CD4-positive, alpha-beta T cell treated with Interferon gamma for 1 hour (primary cell): ENCODE data around the gene DIP2A.
"Not testable (repeated sequence)": the region's sequence is repeated elsewhere in the genome, so short reads cannot be mapped to it uniquely, and the experiment has no call there.

ENCODE experiments used
- DNase-seq: peaks from one replicate; pipeline ENCODE4 v3.0.0-alpha.2; 2020

The DIP2A gene

DNA sequence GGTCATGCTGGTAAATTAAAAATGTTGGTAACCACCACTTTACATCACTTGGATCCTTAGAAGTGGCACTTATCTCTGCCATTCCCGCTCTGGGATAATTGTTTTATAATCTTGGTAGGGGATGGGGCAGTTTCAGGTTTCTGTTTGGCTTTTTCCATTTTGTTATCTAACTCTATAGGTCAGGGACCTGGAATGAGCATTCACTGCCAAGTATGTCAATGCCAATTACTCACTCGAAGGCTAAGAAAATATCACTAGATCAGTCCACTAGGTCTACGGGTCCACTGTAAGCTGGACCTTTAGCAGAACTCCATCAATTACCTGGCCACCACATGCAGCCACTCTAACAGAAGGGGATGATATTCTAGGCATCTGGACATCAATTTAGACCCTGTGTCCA lies 4.5 kb upstream of the DIP2A start:
- DNase-seq: no peak

DNA sequence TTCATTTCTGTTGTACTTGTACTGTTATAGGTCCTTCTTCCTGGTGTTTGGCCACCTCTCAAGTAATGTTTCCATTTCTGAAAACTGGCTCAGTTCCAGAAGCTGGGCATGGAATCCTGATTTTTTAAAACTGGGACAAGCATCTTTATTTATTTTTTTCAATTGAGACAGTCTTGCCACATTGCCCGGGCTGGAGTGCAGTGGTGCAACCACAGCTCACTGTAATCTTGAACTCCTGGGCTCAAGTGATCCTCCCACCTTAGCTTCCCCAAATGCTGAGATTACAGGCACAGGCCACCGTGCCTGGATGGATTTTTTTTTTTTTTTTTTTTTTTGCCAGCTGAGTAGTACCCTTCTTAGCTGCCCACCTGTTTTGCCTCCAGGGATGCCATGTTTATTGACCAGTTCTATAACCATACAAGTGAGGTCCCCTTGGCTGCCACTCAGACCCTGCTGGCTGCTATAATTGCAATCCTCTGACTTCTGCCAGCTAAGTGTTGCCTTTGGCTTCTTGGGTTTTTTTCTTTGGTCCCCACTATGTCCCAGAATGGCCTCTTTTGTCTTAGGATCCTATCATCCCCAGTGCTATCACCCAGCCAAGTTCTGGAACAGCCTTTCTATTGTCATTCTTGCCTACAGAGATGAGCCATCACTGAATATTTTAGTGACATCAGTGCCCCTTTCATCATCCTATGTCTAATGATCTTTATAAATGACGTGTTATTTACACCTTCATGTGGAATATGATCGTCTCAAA lies 3.9 kb upstream of the DIP2A start:
- no peak for DNase-seq

DNA sequence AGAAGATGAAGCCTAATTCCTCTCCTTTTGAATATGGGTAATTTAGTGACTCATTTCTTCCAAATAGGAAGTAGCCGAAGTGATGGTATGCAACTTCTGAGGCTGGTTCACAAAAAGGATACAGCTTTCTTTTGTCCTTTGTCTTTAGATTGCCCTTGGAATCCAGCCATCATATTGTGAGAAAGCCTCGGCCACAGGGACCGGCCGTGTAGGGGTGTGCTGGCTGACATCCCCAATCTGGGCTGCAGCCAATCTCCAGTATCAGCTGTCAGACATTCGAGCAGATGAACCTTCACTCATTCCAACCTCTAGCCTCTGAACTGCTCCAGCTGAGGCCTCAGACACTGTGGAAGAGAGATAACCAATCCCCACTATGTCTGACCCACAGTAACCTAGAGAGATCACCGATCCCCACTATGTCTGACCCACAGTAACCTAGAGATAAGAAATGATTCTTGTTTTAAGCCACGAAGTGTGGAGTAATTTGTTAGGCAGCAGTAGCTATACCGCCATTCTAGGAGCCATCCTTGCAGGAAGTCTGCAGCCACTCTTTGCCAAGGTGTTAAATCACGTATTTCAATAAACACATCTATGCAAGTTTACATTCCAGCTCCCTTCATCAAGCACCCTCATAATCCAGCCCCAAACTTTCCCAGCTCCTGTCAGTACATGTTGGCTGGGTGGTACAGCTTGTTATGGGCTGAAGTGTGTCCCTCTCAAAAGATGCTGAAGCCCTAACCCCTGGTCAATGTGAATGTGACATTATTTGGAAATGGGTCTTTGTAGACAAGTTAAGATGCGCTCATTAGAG lies 2.9 kb upstream of the DIP2A start:
- DNase-seq: no peak

DNA sequence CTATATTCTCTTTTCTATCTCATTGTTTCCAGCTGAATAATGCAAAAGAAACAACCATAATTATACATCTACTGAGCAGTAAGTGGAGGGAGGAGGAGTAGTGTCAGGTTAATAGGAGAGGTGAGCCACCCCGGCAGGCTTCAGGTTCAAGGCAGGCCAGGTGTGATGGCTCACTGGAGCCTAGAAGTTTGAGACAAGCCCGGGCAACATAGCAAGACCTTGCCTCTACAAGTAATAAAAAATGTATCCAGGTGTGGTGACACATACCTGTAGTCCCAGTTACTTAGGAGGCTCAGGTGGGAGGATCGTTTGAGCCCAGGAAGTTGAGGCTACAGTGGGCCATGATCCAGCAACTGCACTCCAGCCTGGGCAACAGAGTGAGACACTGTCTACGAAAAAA lies 1.9 kb upstream of the DIP2A start:
- DNase-seq: no peak

DNA sequence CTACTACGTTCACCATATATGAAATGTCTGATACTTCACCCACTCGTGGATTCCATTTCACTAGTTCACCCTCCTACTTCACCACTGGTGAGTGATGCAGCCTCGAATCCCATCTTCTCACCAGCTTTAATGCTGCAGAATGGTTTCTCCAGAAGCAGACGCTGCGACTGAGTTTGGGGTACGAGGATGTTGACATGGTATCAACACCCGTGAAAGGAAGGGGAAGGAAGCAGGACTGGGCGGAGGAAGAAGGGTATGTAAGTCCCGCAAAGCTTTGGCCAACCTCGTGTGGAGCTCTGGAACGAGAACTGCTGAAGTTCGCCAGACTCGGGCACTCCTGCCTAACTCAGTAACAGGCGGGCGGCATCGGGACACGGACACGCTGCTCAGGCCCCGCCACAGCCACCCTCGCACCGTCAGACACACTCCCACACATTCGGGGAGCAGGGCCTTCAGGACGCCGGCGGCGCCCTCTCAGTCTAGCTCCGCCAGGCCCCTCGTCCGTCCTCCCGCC lies 833 bp upstream of the DIP2A start:
- DNase-seq: peak; percentile 10

DNA sequence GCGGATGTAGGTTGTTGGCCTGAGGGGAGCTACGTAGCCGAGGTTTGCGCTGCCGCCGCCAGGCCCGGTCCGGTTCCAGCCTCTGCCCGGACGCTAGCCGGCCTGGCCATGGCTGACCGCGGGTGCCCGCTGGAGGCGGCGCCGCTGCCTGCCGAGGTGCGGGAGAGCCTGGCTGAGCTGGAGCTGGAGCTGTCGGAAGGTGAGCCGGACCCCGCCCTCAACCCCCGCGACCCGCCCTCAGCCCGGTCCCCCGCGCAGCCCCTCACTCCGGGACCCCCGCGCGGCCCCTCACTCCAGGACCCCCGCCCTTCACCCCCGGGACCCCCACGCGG lies 299 bp downstream of the DIP2A start:
- DNase-seq: no peak

DNA sequence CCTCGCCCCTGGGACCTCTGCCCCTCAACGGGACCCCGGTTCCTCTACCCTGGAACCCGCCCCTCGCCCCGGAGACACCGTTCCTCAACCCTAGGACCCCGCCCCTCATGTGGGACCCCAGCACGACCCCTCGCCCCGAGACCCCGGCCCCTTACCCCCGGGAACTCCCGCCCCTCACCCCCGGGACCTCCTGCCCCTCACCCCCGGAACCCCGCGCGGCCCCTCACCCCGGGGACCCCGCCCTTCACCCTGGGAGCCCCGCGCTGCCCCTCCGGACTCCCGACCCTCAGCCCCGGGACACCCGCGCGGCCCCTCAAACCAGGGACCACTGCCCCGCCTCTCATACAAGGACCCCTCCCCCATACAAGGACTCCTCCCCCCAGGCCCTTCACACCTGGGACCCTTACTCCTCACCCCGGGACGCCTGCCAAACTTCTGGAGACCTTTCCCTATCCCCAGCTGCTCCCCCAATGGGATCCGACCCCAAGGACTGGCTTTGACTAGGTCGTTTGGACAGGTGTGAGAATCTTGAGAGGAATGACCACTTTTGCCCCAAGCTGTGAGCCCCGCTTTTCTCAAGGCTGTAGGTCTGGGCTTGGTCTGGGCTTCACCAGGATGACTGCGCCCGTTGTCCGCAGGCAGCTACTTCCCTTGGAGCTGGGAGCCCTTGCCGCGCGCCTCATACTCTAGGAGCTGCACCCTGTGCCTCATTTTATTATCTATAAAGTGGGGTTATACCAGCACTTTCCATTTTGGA lies 843 bp downstream of the DIP2A start:
- no peak for DNase-seq

DNA sequence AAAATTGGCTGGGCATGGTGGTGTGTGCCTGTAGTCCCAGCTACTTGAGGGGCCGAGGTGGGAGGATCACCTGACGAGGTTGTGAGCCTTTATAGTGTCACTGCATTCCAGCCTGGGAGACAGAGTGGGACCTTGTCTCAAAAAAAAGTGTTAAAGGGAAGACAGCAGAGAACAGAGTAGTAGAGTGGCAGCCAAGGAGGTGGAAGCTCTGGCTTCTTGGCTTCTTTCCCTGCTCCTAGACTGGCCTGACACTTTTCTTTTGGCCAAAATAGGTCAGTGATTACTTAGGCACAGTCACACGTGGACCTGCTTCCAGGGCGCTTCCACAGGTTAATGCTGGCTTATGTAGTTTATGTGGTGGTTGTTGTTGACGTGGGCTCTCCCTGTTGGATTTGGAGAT lies 3.2 kb downstream of the DIP2A start:
- DNase-seq: no peak

DNA sequence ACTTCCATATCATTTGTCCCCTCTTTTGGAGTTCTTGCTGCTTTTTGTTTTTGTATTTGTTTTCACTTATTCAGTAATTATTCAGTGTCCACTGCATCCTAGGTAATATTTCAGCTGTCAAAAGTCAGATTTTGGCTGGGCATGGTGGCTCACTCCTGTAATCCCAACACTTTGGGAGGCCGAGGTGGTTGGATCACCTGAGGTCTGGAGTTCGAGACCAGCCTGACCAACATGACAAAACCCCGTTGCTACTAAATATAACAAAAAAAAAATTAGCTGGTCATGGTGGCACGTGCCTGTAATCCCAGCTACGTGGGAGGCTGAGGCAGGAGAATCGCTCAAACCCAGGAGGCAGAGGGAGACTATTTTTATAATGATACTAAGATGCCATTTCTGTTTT lies 6.5 kb downstream of the DIP2A start:
- not testable (repeated sequence) for DNase-seq

DNA sequence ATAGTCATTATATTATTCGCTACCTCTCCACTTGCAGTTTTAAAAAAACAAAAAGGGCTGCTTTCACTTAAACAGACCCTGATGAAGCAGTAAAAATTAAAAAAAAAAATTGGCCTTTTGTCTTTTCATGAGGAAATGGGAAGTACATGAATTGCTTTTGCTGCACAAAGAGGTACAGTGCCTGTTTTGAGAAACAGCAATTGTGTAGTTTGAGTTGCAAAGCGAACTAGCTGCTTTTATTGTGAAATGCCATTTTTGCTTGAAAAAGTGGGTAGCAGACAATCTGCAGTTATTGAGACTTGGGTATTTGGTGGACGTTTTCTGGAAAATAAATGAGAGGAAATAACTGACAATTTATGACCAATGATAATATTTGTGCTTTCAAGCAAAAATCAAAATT lies 7.0 kb downstream of the DIP2A start:
- DNase-seq: no peak

DNA sequence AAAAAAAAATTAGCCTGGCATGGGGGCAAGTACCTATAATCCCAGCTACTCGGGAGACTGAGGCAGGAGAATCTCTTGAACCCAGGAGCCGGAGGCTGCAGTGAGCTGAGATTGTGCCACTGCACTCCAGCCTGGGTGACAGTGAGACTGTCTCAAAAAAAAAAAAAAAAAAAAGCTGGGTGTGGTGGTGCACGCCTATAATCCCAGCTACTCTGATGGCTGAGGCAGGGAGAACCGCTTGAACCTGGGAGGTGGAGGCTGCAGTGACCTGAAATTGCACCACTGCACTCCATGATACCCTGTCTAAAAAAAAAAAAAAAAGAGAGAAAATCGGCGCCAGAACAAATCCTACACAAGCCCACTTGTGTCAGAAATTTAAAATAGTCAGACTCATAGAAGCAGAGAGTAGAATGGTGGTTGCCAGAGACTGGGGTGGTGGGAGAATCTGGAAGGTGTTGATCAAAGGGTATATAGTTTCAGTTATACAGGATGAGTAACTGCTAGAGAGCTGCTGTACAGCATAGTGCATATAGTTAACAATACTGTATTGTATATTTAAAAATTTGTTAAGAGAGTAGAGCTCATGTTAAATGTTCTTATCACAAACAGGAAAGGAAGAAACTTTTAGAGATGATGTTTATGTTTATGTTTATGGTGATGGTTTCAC lies 9.6 kb downstream of the DIP2A start:
- no peak for DNase-seq

DNA sequence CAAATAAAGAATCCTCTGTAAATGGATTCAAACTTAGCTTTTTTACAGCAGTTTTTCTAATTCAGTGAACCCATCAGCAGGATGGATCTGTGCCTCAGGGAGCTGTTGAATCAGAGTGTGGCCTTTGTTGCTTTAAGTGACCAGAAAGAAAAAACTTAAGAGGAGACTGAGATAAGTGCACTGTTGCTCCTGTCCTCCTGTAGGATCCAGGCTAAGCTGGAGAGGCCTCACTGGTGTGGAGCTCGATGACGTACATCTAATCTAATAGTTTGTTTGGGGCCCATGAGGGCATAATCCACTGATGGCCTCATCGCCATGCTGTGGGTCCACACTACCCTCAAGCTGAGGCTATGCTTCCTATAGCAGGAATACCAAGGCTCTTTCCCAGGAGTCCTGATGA lies 10.6 kb downstream of the DIP2A start:
- DNase-seq: no peak

DNA sequence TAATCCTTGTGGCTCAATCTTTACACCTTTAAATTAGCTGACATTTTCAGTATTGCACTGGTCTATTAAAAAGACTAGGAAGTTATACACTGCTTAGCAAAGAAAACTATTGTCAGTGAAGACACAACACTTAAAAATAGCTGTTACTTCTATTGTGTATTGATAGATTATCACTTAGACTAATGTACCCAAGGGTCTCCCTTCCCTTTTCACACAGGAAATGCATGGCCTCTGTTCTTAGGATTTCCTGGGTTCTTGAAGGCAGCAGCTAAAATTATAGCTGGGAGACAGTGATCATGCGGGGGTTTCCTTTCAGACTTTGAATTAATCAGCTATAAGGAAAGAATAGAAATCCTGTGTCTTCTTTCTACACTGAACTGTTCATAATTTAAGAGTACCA lies 12.8 kb downstream of the DIP2A start:
- no peak for DNase-seq

DNA sequence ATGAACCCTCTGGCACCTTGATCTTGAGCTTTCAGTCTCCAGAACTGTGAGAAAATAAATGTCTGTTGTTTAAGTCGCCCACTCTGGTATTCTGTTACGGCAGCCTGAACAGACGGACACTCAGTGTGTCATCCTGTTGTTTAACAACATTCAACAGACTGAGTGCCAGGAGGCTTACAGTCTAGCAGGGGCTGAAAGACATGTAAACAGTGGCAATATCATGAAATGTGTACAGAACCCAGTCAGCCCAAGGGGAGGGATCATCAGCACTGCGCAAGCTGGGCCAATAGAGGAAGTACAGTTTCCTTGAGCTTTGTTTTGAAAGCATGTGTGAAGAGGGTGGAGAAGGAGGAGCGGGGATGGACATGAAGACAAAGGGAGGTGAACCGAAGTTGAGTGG lies 13.6 kb downstream of the DIP2A start:
- no peak for DNase-seq

DNA sequence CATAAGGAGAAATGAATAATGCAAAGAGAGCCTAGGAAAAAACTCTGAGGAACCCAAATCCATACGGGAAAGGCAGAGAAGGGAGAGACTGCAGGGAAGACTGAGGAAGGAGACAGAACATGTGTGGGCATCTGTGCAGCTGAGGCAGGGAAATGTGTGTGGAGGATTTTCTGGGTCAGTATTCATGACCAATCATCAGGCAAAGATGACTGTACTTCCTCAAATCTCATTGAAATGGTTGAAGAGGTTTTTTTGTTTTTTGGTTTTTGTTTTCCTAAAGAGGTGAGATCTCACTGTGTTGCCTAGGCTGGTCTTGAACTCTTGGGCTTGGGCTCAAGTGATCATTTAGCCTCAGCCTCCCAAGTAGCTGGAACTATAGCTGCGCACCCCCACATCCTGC lies 15.7 kb downstream of the DIP2A start:
- no peak for DNase-seq

DNA sequence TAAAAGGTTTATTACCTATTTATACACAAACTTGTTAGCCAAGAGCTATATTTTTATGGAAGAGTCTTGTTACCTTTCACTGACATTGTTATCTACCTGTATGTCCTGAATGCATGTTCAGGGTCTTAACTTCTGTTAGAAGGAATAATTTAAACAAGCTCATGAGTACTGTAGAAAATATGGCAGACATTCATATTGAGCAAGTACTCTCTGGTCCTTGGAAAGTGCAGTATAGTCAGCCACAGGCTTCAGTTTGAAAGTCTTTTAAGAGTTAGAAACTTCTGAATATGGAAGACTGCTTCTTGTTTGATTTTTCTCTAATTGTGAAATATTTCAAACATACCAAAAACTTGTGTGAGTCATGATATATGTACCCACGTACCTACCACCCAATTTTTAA lies 16.6 kb downstream of the DIP2A start:
- DNase-seq: no peak

DNA sequence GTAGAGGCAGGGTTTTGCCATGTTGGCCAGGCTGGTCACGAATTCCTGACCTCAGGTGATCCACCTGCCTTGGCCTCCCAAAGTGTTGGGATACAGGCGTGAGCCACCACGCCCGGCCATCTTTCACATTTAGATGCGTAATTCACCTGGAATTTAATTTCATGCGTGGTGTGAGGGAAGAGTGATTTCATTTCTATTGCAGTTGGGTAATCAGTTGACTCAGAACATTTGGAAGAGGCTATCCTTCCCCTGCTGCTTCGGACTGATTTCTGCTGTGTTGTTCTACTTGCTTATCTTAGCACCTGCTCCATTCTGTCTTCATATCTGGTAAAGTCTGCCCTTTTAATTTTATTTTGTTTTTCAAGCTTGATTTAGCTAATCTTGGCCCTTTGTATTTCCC lies 19.1 kb downstream of the DIP2A start:
- DNase-seq: no peak

DNA sequence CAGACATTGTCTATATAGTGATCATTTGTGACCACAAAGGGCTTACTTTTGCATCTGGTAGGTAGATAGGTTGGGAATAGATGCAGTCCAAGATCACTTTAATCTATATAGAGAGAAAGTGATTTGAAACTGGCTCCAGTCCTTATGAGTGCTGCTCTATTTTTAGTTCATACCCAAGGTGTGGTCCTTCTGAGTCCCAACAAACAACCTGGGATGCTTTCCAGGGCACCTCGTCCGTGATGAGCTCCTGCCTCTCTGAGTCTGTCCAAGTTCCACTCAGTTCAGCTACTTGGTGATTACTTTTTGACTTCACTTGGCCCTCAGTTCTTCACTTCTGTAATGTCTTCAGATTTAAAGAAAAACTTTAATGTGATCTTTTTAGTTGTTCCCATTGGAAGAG lies 20.2 kb downstream of the DIP2A start:
- no peak for DNase-seq

DNA sequence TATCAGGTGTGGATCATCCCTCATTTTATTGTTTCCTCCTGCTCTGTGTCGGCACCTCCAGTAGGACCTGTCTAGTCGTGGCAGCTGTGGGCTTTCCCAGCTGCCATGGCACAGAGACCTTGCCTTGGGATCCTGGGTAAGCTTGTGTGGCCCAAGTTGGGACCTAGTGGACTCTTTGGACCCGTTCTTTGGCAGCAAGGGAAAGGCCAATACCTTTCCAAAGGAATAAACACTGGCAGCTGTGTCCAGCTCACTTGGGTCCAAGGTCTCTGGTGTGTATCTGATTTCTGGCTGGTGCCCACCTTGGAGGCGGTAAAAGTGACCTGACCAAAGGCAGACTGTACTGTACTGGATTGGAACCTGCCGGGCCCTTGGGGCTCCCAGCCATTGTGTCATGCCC lies 21.8 kb downstream of the DIP2A start:
- no peak for DNase-seq

DNA sequence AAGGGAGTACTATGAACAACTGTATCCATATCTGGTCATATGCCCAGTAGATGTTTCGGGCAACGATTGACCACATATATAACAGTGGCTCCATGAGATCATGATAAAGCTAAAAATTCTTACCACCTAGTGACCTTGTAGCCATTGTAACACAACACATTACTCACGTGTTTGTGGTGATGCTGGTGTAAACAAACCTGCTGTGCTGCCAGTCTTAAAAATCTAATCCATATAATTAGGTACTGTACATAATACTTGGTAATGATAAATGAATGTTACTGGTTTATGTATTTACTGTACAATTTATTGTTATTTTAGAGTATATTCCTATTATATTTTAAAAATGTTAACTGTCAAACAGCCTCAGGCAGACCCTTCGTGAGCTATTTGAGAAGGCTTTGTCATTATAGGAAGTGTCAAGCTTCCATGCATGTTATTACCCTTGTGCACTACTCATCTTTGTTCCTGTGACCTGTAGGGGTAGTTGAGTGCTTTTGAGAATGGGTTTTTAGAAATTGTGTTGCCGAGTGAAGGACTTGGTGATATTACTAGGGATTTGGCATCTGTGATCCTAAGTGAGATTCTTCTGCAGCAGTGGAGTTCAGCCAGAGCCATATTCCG lies 23.6 kb downstream of the DIP2A start:
- no peak for DNase-seq

DNA sequence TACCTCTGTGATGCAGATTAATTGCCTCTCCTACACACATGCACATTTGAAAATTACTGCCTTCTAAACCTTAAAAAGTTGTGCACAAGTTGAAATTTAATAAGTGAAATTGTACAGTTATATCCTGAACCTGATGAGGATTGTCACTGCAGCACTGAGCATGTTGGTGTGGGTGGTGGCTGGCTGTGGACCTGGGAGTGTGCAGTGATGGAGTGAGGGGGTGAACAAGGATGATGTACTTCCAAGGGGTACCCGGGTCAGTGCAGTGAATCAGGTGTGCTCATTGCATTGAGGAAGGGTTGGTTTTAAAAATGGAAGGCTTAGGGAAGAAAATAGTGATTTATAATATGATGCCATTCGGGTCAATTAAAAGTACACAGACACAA lies 24.1 kb downstream of the DIP2A start:
- DNase-seq: no peak
